ENCODE results near the gene FARS2. TPM values are rescaled to one million over a fixed set of nuclear protein-coding genes. Genes with fewer than 3 reads are reported as not detected.

FARS2 gene
- polyA plus RNA-seq, 1 donor from 2014 or later = 11.9 TPM

- no peak overlapping the region for H3K27ac ChIP-seq (ENCODE audit: low read length)
- H3F3A ChIP-seq (ENCODE audit: insufficient read depth, low read length, poor library complexity, severe bottlenecking) = no peaks in the 10 kb centered on the region
- no peaks in the 10 kb centered on the region for H4K20me1 ChIP-seq (ENCODE audit: insufficient read depth)
- no peak overlapping the region for H3K4me3 ChIP-seq (ENCODE audit: low read length)
- no peaks in the 10 kb centered on the region for H3K27me3 ChIP-seq (ENCODE audit: insufficient read depth, low read depth, low read length)
- H2AFZ ChIP-seq (ENCODE audit: low read depth, low read length) = no peak overlapping the region
- H3K9me2 ChIP-seq (ENCODE audit: insufficient read depth, low read length) = no peaks in the 10 kb centered on the region
- H3K4me2 ChIP-seq (ENCODE audit: low read length) = no peak overlapping the region
- TF ChIP-seq SMC3 (conservative IDR thresholded peaks at IDR 0.05; ENCODE audit: poor library complexity) = no peak
- no peak for TF ChIP-seq EZH2 (IDR thresholded peaks at IDR 0.05; ENCODE audit: borderline replicate concordance, insufficient read depth, low read length, poor library complexity, severe bottlenecking)
- no peak for TF ChIP-seq TAF1 (IDR thresholded peaks at IDR 0.05; ENCODE audit: low read depth)
- no peak for TF ChIP-seq EP300 (conservative IDR thresholded peaks at IDR 0.05; ENCODE audit: poor library complexity, severe bottlenecking)
- TF ChIP-seq POLR2AphosphoS5 (IDR thresholded peaks at IDR 0.05) = no peak
- no peak for TF ChIP-seq REST (IDR thresholded peaks at IDR 0.05; ENCODE audit: borderline replicate concordance)
- no peak for TF ChIP-seq CTCF (IDR thresholded peaks at IDR 0.05; ENCODE audit: poor library complexity, severe bottlenecking)
- TF ChIP-seq RAD21 (conservative IDR thresholded peaks at IDR 0.05) = no peak
- TF ChIP-seq MXI1 (conservative IDR thresholded peaks at IDR 0.05; ENCODE audit: poor library complexity, severe bottlenecking) = no peak
- no peaks in the 10 kb centered on the region for H3K36me3 ChIP-seq (ENCODE audit: insufficient read depth, low read length)
- no peaks in the 10 kb centered on the region for H3K79me2 ChIP-seq (replicated peaks; ENCODE audit: insufficient read depth, low read length)
- H3K9me3 ChIP-seq (ENCODE audit: low read length) = no peaks in the 10 kb centered on the region
- H3K9ac ChIP-seq (ENCODE audit: low read length) = no peak overlapping the region
These were observed 506.2 kb downstream of the FARS2 start for GRCh38 chr6:5767471-5767870.

- no peak overlapping the region for H3K4me3 ChIP-seq (ENCODE audit: low read length)
- no peak overlapping the region for H2AFZ ChIP-seq (ENCODE audit: low read depth, low read length)
- H3K27ac ChIP-seq (ENCODE audit: low read length) = no peak overlapping the region
- H3K9me3 ChIP-seq (ENCODE audit: low read length) = no peaks in the 10 kb centered on the region
- H3K9ac ChIP-seq (ENCODE audit: low read length) = no peak overlapping the region
- no peaks in the 10 kb centered on the region for H4K20me1 ChIP-seq (ENCODE audit: insufficient read depth)
- no peaks in the 10 kb centered on the region for H3K27me3 ChIP-seq (ENCODE audit: insufficient read depth, low read depth, low read length)
- no peaks in the 10 kb centered on the region for H3K36me3 ChIP-seq (ENCODE audit: insufficient read depth, low read length)
- no peaks in the 10 kb centered on the region for H3K79me2 ChIP-seq (replicated peaks; ENCODE audit: insufficient read depth, low read length)
- no peaks in the 10 kb centered on the region for H3F3A ChIP-seq (ENCODE audit: insufficient read depth, low read length, poor library complexity, severe bottlenecking)
- TF ChIP-seq MXI1 (conservative IDR thresholded peaks at IDR 0.05; ENCODE audit: poor library complexity, severe bottlenecking) (no peak), REST (IDR thresholded peaks at IDR 0.05; ENCODE audit: borderline replicate concordance) (no peak), EP300 (conservative IDR thresholded peaks at IDR 0.05; ENCODE audit: poor library complexity, severe bottlenecking) (no peak), EZH2 (IDR thresholded peaks at IDR 0.05; ENCODE audit: borderline replicate concordance, insufficient read depth, low read length, poor library complexity, severe bottlenecking) (no peak), TAF1 (IDR thresholded peaks at IDR 0.05; ENCODE audit: low read depth) (no peak), CTCF (IDR thresholded peaks at IDR 0.05; ENCODE audit: poor library complexity, severe bottlenecking) (no peak), SMC3 (conservative IDR thresholded peaks at IDR 0.05; ENCODE audit: poor library complexity) (no peak), POLR2AphosphoS5 (IDR thresholded peaks at IDR 0.05) (no peak), RAD21 (conservative IDR thresholded peaks at IDR 0.05) (no peak)
- no peaks in the 10 kb centered on the region for H3K9me2 ChIP-seq (ENCODE audit: insufficient read depth, low read length)
- no peak overlapping the region for H3K4me2 ChIP-seq (ENCODE audit: low read length)
These were observed 509.9 kb downstream of the FARS2 start for GRCh38 chr6:5771211-5771610.
